Mononuclear cell (primary cell): ENCODE results near the gene P2RY8. TPM values are rescaled to one million over a fixed set of nuclear protein-coding genes. Genes with fewer than 3 reads are reported as not detected.
"Not testable (repeated sequence)": the region's sequence is repeated elsewhere in the genome, so short reads cannot be mapped to it uniquely, and the experiment has no call there.

Experiments
- H3K27me3 ChIP-seq: 2 replicates; pipeline ENCODE4 v1.6.0; 2011; ENCODE audit warnings: low read length, control low read depth; ENCODE audit not compliant: insufficient read depth
- H3K4me1 ChIP-seq: 2 replicates; pipeline ENCODE4 v1.5.1; 2011; ENCODE audit warnings: mild to moderate bottlenecking, low read length, control low read depth; ENCODE audit not compliant: insufficient read depth
- H3K4me3 ChIP-seq: 2 replicates; pipeline ENCODE4 v1.5.1; 2011; ENCODE audit warnings: mild to moderate bottlenecking, low read length, moderate library complexity
- H3K9me3 ChIP-seq: 2 replicates; pipeline ENCODE4 v1.5.1; 2011; ENCODE audit warnings: low read depth, mild to moderate bottlenecking, control low read depth, low read length
- total RNA-seq: library from RNA; depleted of rRNA; stranded (reverse); fragments of >200 nt; gene quantifications from one replicate; pipeline ENCODE4 v1.2.3, GENCODE V29; 2012

P2RY8 gene
- total RNA-seq, 1 donor = 75.1 TPM

GRCh38 chrX:1475881-1476280 lies 61.1 kb downstream of the P2RY8 start:
- H3K9me3 ChIP-seq = no peaks in the 10 kb centered on the region
- no peak overlapping the region for H3K4me3 ChIP-seq
- H3K27me3 ChIP-seq = no peaks in the 10 kb centered on the region
- H3K4me1 ChIP-seq = peaks cover 55% of the 10 kb centered on the region

DNA sequence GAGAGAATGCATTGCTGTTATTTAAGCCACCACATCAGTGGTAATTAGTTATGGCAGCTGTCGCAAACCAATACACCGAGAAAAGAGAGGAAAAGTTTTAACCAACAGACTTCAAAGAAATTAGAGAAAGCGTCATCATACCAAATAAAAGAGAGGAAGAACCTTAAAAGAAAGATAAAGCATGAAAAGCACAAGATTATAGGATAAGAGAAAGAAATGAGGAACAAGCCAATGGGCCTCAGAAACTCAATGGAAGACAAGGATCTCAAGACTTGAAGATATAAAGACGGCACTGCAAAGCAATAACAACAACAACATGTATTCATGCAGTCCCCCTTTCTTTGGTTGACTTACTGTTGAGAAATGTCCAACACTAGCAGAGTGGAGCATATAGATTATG lies 61.5 kb downstream of the P2RY8 start:
- H3K4me3 ChIP-seq = no peak overlapping the region
- H3K4me1 ChIP-seq = peaks cover 55% of the 10 kb centered on the region
- H3K9me3 ChIP-seq = no peaks in the 10 kb centered on the region
- no peaks in the 10 kb centered on the region for H3K27me3 ChIP-seq

DNA sequence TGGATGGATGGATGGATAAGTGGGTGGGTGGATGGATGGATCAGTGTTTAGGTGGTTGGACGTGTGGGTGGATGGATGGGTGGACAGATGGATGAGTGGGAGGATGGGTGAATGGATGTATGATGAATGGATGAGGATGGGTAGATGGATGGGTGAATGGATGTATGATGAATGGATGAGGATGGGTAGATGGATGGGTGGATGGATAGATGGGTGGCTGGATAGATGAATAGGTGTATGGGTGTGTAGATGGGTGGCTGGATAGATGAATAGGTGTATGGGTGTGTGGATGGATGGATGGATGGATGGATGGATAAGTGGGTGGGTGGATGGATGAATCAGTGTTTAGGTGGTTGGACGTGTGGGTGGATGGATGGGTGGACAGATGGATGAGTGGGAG lies 62.4 kb downstream of the P2RY8 start:
- not testable (repeated sequence) for H3K9me3 ChIP-seq, H3K4me3 ChIP-seq, H3K27me3 ChIP-seq
- H3K4me1 ChIP-seq = peaks cover 56% of the 10 kb centered on the region

DNA sequence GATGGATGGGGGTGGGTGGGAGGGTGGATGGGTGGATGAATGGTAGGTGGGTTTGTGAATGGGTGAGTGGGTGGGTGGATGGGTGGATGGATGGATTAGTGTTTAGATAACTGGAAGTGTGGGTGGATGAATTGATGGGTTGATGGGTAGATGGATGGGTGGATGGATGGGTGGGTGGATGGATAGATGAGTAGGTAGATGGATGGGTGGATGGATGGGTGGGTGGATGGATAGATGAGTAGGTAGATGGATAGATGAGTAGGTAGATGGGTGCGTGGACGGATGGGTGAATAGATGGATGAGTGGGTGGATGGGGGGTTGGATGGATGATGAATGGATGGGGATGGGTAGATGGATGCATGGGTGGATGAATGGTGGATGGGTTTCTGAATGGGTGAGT lies 64.0 kb downstream of the P2RY8 start:
- H3K4me1 ChIP-seq = peaks cover 56% of the 10 kb centered on the region
- no peaks in the 10 kb centered on the region for H3K9me3 ChIP-seq
- H3K4me3 ChIP-seq = no peak overlapping the region
- no peaks in the 10 kb centered on the region for H3K27me3 ChIP-seq

DNA sequence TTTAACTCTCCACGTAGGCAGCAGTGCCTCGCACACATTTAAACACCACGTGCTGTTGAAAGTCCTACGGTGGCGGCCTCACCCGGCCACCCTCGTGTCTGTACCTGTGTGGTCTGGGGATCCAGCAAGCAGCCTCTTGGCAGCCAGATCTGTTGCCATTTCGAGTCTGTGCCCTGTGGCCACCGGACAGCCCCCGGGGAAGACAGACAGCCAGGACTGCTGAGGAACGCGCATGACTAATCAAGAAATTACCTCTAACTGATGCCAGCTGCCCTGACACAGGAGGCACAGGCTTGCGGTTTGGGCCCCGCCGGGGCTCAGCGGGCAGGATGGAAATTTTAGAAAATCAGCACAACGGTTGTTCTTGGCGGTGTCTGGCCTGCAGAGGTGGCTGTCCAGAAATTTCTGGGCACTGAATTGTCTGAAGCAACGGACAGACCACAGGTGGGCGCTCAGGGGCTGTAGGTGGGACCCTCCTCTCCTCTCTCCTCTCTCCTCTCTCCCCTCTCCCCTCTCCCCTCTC lies 68.7 kb downstream of the P2RY8 start:
- no peaks in the 10 kb centered on the region for H3K9me3 ChIP-seq
- H3K4me1 ChIP-seq = peaks cover 85% of the 10 kb centered on the region
- no peaks in the 10 kb centered on the region for H3K27me3 ChIP-seq
- no peak overlapping the region for H3K4me3 ChIP-seq

DNA sequence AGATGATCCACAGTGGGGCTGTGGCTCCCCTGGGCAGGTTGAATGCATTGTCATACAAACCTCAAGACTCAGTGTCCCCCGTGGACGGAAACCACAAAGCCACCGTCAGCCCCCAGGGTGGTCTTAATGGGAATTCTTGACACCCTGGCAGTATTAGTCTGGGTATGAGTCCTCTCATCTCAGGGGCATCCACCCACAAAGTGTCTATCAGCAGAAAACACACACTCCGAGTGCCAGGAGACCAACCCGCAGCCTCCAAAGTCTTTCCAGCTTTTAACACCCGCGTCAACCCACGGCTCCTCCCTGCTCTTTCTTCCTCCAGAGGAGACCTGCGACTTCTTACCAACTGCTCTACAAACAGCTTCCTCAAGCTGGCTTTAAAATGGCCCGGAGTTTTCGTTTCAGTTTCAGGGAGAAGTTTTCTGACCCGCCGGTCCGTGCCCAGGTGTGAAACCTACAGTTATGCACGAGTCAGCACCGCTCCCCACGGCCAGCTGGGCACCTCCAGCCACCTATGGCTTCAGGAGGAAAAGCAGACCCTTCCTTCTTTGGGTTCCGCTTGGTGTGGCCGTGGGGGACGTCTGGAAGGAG lies 69.9 kb downstream of the P2RY8 start:
- Histone ChIP-seq H3K4me1 (peaks cover 95% of the 10 kb centered on the region), H3K4me3 (peak overlapping the region; percentile 3), H3K27me3 (no peaks in the 10 kb centered on the region), H3K9me3 (no peaks in the 10 kb centered on the region)

GRCh38 chrX:1466232-1466661 lies 70.7 kb downstream of the P2RY8 start:
- H3K4me3 ChIP-seq = no peak overlapping the region

DNA sequence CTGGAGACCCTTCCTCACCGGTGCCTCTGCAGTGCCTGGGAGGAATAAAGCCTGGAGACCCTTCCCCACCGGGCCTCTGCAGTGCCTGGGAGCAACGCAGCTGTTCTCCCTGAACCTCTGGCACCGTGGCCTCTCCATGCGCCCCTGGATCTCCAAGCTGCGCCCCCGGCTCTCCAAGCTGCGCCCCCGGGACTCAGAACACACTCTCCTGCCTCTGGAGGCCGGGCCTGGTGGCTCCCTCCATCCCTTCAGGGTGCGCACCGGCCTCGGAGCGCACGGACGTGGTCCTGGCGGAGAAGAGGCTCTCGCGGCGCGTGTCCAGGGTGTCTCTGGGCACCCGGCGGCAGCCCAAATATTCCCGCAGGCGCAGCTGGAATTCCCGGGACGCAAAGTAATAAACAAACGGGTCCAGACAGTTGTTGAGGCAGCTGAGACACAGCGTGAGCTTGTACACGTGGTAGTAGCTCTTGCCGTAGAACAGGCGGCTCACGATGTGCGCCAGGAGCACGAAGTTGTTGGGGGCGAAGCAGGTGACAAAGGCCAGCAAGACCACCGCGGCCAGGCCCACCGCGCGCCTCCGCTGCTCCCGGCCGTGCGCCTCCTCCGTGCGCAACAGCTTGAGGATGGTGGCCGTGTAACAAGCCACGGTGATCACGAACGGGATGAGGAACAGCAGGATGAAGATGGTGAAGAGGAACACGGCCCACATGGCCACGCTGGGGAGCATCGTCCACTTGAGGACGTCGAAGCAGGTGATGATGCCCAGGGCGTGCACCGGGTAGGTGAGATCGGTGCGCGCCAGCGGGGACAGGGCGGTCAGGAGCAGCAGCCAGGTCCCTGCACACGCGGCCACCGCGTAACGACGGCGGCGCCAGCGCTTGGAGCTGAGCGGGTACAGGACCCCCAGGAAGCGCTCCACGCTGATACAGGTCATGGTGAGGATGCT lies 71.4 kb downstream of the P2RY8 start:
- Histone ChIP-seq H3K4me3 (no peak overlapping the region), H3K9me3 (no peaks in the 10 kb centered on the region), H3K4me1 (peaks cover 80% of the 10 kb centered on the region), H3K27me3 (no peaks in the 10 kb centered on the region)

More at GRCh38 chrX:1466232-1466661, 70.7 kb downstream of the P2RY8 start:
- Histone ChIP-seq H3K27me3 (no peaks in the 10 kb centered on the region), H3K9me3 (no peaks in the 10 kb centered on the region), H3K4me1 (peaks cover 87% of the 10 kb centered on the region)

DNA sequence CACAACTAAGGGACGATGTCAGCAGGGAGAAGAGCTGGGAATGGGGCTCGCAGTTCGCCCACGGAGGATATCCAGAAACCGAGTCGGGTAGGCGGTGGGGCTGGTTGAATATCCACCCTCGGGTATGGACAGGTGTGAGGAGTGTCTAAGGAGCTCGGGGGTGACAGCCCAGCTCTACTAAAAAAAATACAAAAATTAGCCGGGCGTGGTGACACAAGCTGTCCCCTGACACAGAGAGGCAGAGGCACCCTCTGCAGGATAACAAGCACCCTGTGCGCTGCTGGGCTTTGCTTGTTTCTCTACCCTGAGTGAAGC lies 72.1 kb downstream of the P2RY8 start:
- H3K4me1 ChIP-seq = peaks cover 74% of the 10 kb centered on the region
- no peak overlapping the region for H3K4me3 ChIP-seq
- H3K27me3 ChIP-seq = no peaks in the 10 kb centered on the region
- H3K9me3 ChIP-seq = no peaks in the 10 kb centered on the region

DNA sequence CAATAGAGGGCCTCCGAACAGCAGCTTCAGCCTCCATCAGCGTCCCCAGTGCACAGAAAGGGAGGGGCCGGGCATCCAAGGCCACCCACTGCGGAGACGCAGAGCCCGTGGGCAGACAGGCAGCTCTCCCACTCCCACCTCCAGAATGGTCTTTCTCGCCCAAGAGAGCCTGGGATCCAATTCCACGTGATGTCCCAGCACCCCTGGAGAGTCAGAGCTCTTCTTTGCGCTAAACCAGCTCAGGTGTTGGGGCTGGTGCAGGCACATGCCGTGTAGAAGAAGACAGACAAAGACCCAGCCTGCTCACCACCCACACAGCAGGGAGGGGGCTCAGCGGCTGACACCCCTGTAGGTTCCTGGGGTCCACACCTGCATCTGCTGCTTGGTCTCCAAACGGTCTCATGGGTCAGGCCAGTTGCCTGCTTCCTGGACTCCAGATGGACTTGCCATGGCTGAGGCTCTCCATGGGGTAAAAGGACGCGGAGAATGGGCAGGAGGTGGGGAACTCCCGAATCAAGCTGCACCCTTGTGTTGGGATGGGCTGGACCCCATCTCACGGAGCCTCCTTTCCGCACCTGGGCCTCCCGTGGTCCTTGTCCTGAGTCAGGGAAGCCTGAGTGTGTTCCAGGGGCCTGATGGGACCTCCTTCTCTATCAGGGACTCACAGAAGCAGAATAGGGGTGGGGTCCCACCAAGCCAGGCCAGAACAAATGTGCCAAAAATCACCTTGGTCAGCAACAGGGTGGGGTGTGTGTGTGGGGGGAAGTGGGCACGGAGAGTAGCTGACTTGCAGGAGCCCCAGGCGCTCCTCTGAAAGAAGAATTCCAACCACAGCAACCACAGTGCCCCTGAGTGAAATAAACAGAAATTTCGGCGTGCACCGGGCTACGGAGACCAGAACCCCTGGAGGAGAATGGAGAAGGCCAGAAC lies 72.7 kb downstream of the P2RY8 start:
- Histone ChIP-seq H3K27me3 (no peaks in the 10 kb centered on the region), H3K9me3 (no peaks in the 10 kb centered on the region), H3K4me1 (peaks cover 68% of the 10 kb centered on the region), H3K4me3 (no peak overlapping the region)

- Histone ChIP-seq H3K9me3 (no peaks in the 10 kb centered on the region), H3K4me3 (no peak overlapping the region), H3K4me1 (peaks cover 64% of the 10 kb centered on the region), H3K27me3 (no peaks in the 10 kb centered on the region)
Observed at GRCh38 chrX:1463581-1463980, 73.4 kb downstream of the P2RY8 start.

- no peaks in the 10 kb centered on the region for H3K27me3 ChIP-seq
- H3K4me3 ChIP-seq = no peak overlapping the region
- peaks cover 55% of the 10 kb centered on the region for H3K4me1 ChIP-seq
- H3K9me3 ChIP-seq = no peaks in the 10 kb centered on the region
Observed at GRCh38 chrX:1462596-1463251, 74.3 kb downstream of the P2RY8 start.

GRCh38 chrX:1462110-1462509 lies 74.9 kb downstream of the P2RY8 start:
- H3K4me1 ChIP-seq = peaks cover 49% of the 10 kb centered on the region
- no peaks in the 10 kb centered on the region for H3K27me3 ChIP-seq
- H3K9me3 ChIP-seq = no peaks in the 10 kb centered on the region
- no peak overlapping the region for H3K4me3 ChIP-seq

DNA sequence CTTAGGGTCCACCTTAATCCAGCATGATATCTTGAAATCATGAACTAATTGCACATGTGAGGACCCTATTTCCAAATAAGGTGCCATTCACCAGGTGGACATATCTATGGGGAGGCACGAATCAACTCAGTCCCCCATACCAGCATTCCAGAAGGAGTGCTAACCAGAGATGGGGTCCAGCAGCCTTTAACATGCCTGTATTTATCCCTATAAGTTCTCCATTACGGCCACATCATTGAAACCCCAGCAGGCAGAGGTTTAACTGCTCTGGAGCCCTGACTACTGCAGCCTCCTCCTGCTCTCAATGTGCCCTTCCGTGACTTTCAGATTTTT lies 81.1 kb downstream of the P2RY8 start:
- Histone ChIP-seq H3K4me1 (peaks cover 20% of the 10 kb centered on the region), H3K4me3 (no peak overlapping the region), H3K9me3 (no peaks in the 10 kb centered on the region), H3K27me3 (no peaks in the 10 kb centered on the region)
